ENCODE measurements around the gene SPATA20.

Gene SPATA20

GRCh38 chr17:50547035-50547735, at the start of gene SPATA20:
Gene SPATA20 (plus strand): TSS chr17:50547174. CDS start chr17:50547209, 35 bp downstream.
- Histone ChIP-seq H3K27ac (ENCODE audit: low read depth, low read length) (peak within 1 kb of the TSS; percentile 29), H3K36me3 (ENCODE audit: control insufficient read depth, insufficient read depth, low read length) (no peaks in the 10 kb centered on the region), H3K27me3 (ENCODE audit: control insufficient read depth, insufficient read depth, low read length) (no peaks in the 10 kb centered on the region), H3K9me3 (ENCODE audit: control insufficient read depth, insufficient read depth, low read length) (no peaks in the 10 kb centered on the region), H3K4me1 (ENCODE audit: control insufficient read depth, insufficient read depth, low read length) (peaks cover 14% of the 10 kb centered on the region), H3K4me3 (ENCODE audit: low read depth, low read length) (peak within 1 kb of the TSS; percentile 64), H3K9ac (ENCODE audit: low read depth, low read length) (peak within 1 kb of the TSS; percentile 50; the same call in 1 of the 2 replicates)

- Histone ChIP-seq H3K9me3 (ENCODE audit: control insufficient read depth, insufficient read depth, low read length) (no peaks in the 10 kb centered on the region), H3K36me3 (ENCODE audit: control insufficient read depth, insufficient read depth, low read length) (no peaks in the 10 kb centered on the region), H3K4me3 (ENCODE audit: low read depth, low read length) (no peak overlapping the region), H3K9ac (ENCODE audit: low read depth, low read length) (no peak overlapping the region), H3K4me1 (ENCODE audit: control insufficient read depth, insufficient read depth, low read length) (no peaks in the 10 kb centered on the region), H3K27me3 (ENCODE audit: control insufficient read depth, insufficient read depth, low read length) (no peaks in the 10 kb centered on the region), H3K27ac (ENCODE audit: low read depth, low read length) (no peak overlapping the region)
Observed at GRCh38 chr17:50498021-50498874, 48.7 kb upstream of the SPATA20 start.

GRCh38 chr17:50499270-50499669, 47.7 kb upstream of the SPATA20 start:
- Histone ChIP-seq H3K27ac (ENCODE audit: low read depth, low read length) (no peak overlapping the region), H3K4me3 (ENCODE audit: low read depth, low read length) (no peak overlapping the region), H3K9me3 (ENCODE audit: control insufficient read depth, insufficient read depth, low read length) (no peaks in the 10 kb centered on the region), H3K9ac (ENCODE audit: low read depth, low read length) (no peak overlapping the region), H3K4me1 (ENCODE audit: control insufficient read depth, insufficient read depth, low read length) (peaks cover 7% of the 10 kb centered on the region), H3K27me3 (ENCODE audit: control insufficient read depth, insufficient read depth, low read length) (no peaks in the 10 kb centered on the region), H3K36me3 (ENCODE audit: control insufficient read depth, insufficient read depth, low read length) (no peaks in the 10 kb centered on the region)

GRCh38 chr17:50499721-50500120, 47.3 kb upstream of the SPATA20 start:
- no peak overlapping the region for H3K9ac ChIP-seq (ENCODE audit: low read depth, low read length)
- no peak overlapping the region for H3K27ac ChIP-seq (ENCODE audit: low read depth, low read length)
- H3K36me3 ChIP-seq (ENCODE audit: control insufficient read depth, insufficient read depth, low read length) = no peaks in the 10 kb centered on the region
- H3K4me3 ChIP-seq (ENCODE audit: low read depth, low read length) = no peak overlapping the region
- H3K27me3 ChIP-seq (ENCODE audit: control insufficient read depth, insufficient read depth, low read length) = no peaks in the 10 kb centered on the region
- H3K9me3 ChIP-seq (ENCODE audit: control insufficient read depth, insufficient read depth, low read length) = no peaks in the 10 kb centered on the region
- peaks cover 7% of the 10 kb centered on the region for H3K4me1 ChIP-seq (ENCODE audit: control insufficient read depth, insufficient read depth, low read length)

GRCh38 chr17:50501054-50501453, 45.9 kb upstream of the SPATA20 start:
- no peaks in the 10 kb centered on the region for H3K36me3 ChIP-seq (ENCODE audit: control insufficient read depth, insufficient read depth, low read length)
- peaks cover 7% of the 10 kb centered on the region for H3K4me1 ChIP-seq (ENCODE audit: control insufficient read depth, insufficient read depth, low read length)
- no peak overlapping the region for H3K9ac ChIP-seq (ENCODE audit: low read depth, low read length)
- H3K27me3 ChIP-seq (ENCODE audit: control insufficient read depth, insufficient read depth, low read length) = no peaks in the 10 kb centered on the region
- no peak overlapping the region for H3K4me3 ChIP-seq (ENCODE audit: low read depth, low read length)
- H3K9me3 ChIP-seq (ENCODE audit: control insufficient read depth, insufficient read depth, low read length) = no peaks in the 10 kb centered on the region
- H3K27ac ChIP-seq (ENCODE audit: low read depth, low read length) = no peak overlapping the region

- H3K9ac ChIP-seq (ENCODE audit: low read depth, low read length) = no peak overlapping the region
- no peaks in the 10 kb centered on the region for H3K27me3 ChIP-seq (ENCODE audit: control insufficient read depth, insufficient read depth, low read length)
- H3K27ac ChIP-seq (ENCODE audit: low read depth, low read length) = no peak overlapping the region
- no peaks in the 10 kb centered on the region for H3K36me3 ChIP-seq (ENCODE audit: control insufficient read depth, insufficient read depth, low read length)
- no peaks in the 10 kb centered on the region for H3K9me3 ChIP-seq (ENCODE audit: control insufficient read depth, insufficient read depth, low read length)
- H3K4me1 ChIP-seq (ENCODE audit: control insufficient read depth, insufficient read depth, low read length) = peaks cover 8% of the 10 kb centered on the region
- H3K4me3 ChIP-seq (ENCODE audit: low read depth, low read length) = no peak overlapping the region
Observed at GRCh38 chr17:50502301-50502990, 44.5 kb upstream of the SPATA20 start.

GRCh38 chr17:50505591-50506130, 41.3 kb upstream of the SPATA20 start:
- Histone ChIP-seq H3K4me1 (ENCODE audit: control insufficient read depth, insufficient read depth, low read length) (peaks cover 15% of the 10 kb centered on the region), H3K27ac (ENCODE audit: low read depth, low read length) (no peak overlapping the region), H3K9ac (ENCODE audit: low read depth, low read length) (no peak overlapping the region), H3K4me3 (ENCODE audit: low read depth, low read length) (no peak overlapping the region), H3K36me3 (ENCODE audit: control insufficient read depth, insufficient read depth, low read length) (no peaks in the 10 kb centered on the region), H3K27me3 (ENCODE audit: control insufficient read depth, insufficient read depth, low read length) (no peaks in the 10 kb centered on the region), H3K9me3 (ENCODE audit: control insufficient read depth, insufficient read depth, low read length) (no peaks in the 10 kb centered on the region)

GRCh38 chr17:50506298-50506697, 40.7 kb upstream of the SPATA20 start:
- Histone ChIP-seq H3K36me3 (ENCODE audit: control insufficient read depth, insufficient read depth, low read length) (no peaks in the 10 kb centered on the region), H3K9me3 (ENCODE audit: control insufficient read depth, insufficient read depth, low read length) (no peaks in the 10 kb centered on the region), H3K27me3 (ENCODE audit: control insufficient read depth, insufficient read depth, low read length) (no peaks in the 10 kb centered on the region), H3K27ac (ENCODE audit: low read depth, low read length) (no peak overlapping the region), H3K4me1 (ENCODE audit: control insufficient read depth, insufficient read depth, low read length) (peaks cover 15% of the 10 kb centered on the region), H3K9ac (ENCODE audit: low read depth, low read length) (no peak overlapping the region), H3K4me3 (ENCODE audit: low read depth, low read length) (no peak overlapping the region)

GRCh38 chr17:50507871-50508572, 39.0 kb upstream of the SPATA20 start, which contains the start of gene MYCBPAP:
Gene MYCBPAP (plus strand): TSS chr17:50508439. CDS start chr17:50508675, 236 bp downstream.
- Histone ChIP-seq H3K9ac (ENCODE audit: low read depth, low read length) (peak within 1 kb of the TSS; percentile 15; the same call in 1 of the 2 replicates), H3K27me3 (ENCODE audit: control insufficient read depth, insufficient read depth, low read length) (no peaks in the 10 kb centered on the region), H3K4me1 (ENCODE audit: control insufficient read depth, insufficient read depth, low read length) (peaks cover 15% of the 10 kb centered on the region), H3K4me3 (ENCODE audit: low read depth, low read length) (peak within 1 kb of the TSS; percentile 80), H3K27ac (ENCODE audit: low read depth, low read length) (no peak within 1 kb of the TSS), H3K36me3 (ENCODE audit: control insufficient read depth, insufficient read depth, low read length) (no peaks in the 10 kb centered on the region), H3K9me3 (ENCODE audit: control insufficient read depth, insufficient read depth, low read length) (no peaks in the 10 kb centered on the region)
